Measurements from ENCODE around the gene NUPR1.
"Not testable (repeated sequence)": the region's sequence is repeated elsewhere in the genome, so short reads cannot be mapped to it uniquely, and the experiment has no call there.

Gene NUPR1

GRCh38 chr16:28545964-28546363 lies 7.2 kb upstream of the NUPR1 start:
- H2BK15ac ChIP-seq (ENCODE audit: low read length); H3K4me2 ChIP-seq (ENCODE audit: insufficient read depth, low read length, poor library complexity, severe bottlenecking): not testable (repeated sequence)

GRCh38 chr16:28544998-28545397 lies 6.2 kb upstream of the NUPR1 start:
- Histone ChIP-seq H3K36me3 (replicated peaks in 1 of 2; ENCODE audit: control insufficient read depth in 2 of 2, insufficient read depth in 2 of 2, low read length in 2 of 2) (no peaks in the 10 kb centered on the region), H3K4ac (ENCODE audit: low read length) (no peak overlapping the region), H4K8ac (ENCODE audit: low read depth, low read length) (no peak overlapping the region), H2BK5ac (ENCODE audit: low read length) (no peak overlapping the region), H3K4me2 (ENCODE audit: insufficient read depth, low read length, poor library complexity, severe bottlenecking) (no peak overlapping the region), H3K4me3 (ENCODE audit: low read length in 2 of 2) (no peak overlapping the region), H3K4me1 (ENCODE audit: control insufficient read depth in 2 of 2, insufficient read depth in 1 of 2, low read depth in 1 of 2, low read length in 2 of 2) (no peaks in the 10 kb centered on the region), H2BK15ac (ENCODE audit: low read length) (no peak overlapping the region), H2BK12ac (ENCODE audit: low read length) (no peak overlapping the region), H3K9me3 (replicated peaks in 1 of 2; ENCODE audit: control insufficient read depth in 2 of 2, insufficient read depth in 1 of 2, low read depth in 1 of 2, low read length in 2 of 2) (no peaks in the 10 kb centered on the region), H4K91ac (ENCODE audit: low read depth, low read length, poor library complexity) (no peak overlapping the region), H3K9ac (ENCODE audit: low read depth, low read length, poor library complexity) (no peak overlapping the region), H3K79me1 (ENCODE audit: low read depth, low read length) (peaks cover 1% of the 10 kb centered on the region), H3K23ac (ENCODE audit: low read depth, low read length, poor library complexity) (no peak overlapping the region), H3K27ac (replicated peaks; ENCODE audit: low read length) (no peak overlapping the region), H3K14ac (ENCODE audit: low read length) (no peak overlapping the region), H3K27me3 (ENCODE audit: control insufficient read depth in 3 of 3, insufficient read depth in 3 of 3, low read depth in 1 of 3, low read length in 3 of 3) (no peaks in the 10 kb centered on the region), H3K18ac (ENCODE audit: low read length) (no peak overlapping the region), H2AK5ac (ENCODE audit: low read depth, low read length) (no peak overlapping the region), H2BK120ac (ENCODE audit: low read depth, low read length) (no peak overlapping the region), H2AFZ (ENCODE audit: low read length) (no peak overlapping the region)
- whole genome bisulfite sequencing, 2 donors (ENCODE audit: extremely low coverage in 2 of 2, insufficient read length in 2 of 2, insufficient replicate concordance in 1 of 2), result no CpG with 5 or more reads among the region's 3 CpGs
- DNase-seq (ENCODE audit: low spot score), result no peak

More at GRCh38 chr16:28545964-28546363, 7.2 kb upstream of the NUPR1 start:
- H3K14ac ChIP-seq (ENCODE audit: low read length); H3K4ac ChIP-seq (ENCODE audit: low read length); H2AFZ ChIP-seq (ENCODE audit: low read length); H3K27me3 ChIP-seq (ENCODE audit: control insufficient read depth in 3 of 3, insufficient read depth in 3 of 3, low read depth in 1 of 3, low read length in 3 of 3); H3K4me1 ChIP-seq (ENCODE audit: control insufficient read depth in 2 of 2, insufficient read depth in 1 of 2, low read depth in 1 of 2, low read length in 2 of 2); H2BK120ac ChIP-seq (ENCODE audit: low read depth, low read length); H3K4me3 ChIP-seq (ENCODE audit: low read length in 2 of 2); H3K9ac ChIP-seq (ENCODE audit: low read depth, low read length, poor library complexity); H3K23ac ChIP-seq (ENCODE audit: low read depth, low read length, poor library complexity); H3K18ac ChIP-seq (ENCODE audit: low read length); DNase-seq (ENCODE audit: low spot score); H3K79me1 ChIP-seq (ENCODE audit: low read depth, low read length); H2AK5ac ChIP-seq (ENCODE audit: low read depth, low read length); H2BK5ac ChIP-seq (ENCODE audit: low read length); H2BK12ac ChIP-seq (ENCODE audit: low read length); H3K9me3 ChIP-seq (replicated peaks in 1 of 2; ENCODE audit: control insufficient read depth in 2 of 2, insufficient read depth in 1 of 2, low read depth in 1 of 2, low read length in 2 of 2); H3K36me3 ChIP-seq (replicated peaks in 1 of 2; ENCODE audit: control insufficient read depth in 2 of 2, insufficient read depth in 2 of 2, low read length in 2 of 2); H4K91ac ChIP-seq (ENCODE audit: low read depth, low read length, poor library complexity); H4K8ac ChIP-seq (ENCODE audit: low read depth, low read length); H3K27ac ChIP-seq (replicated peaks; ENCODE audit: low read length): not testable (repeated sequence)
- no CpG with 5 or more reads among the region's 7 CpGs for WGBS, 2 donors (ENCODE audit: extremely low coverage in 2 of 2, insufficient read length in 2 of 2, insufficient replicate concordance in 1 of 2)

GRCh38 chr16:28543072-28543471 lies 4.3 kb upstream of the NUPR1 start:
- Histone ChIP-seq H2BK12ac (ENCODE audit: low read length) (no peak overlapping the region), H2BK120ac (ENCODE audit: low read depth, low read length) (no peak overlapping the region), H2BK15ac (ENCODE audit: low read length) (no peak overlapping the region), H2AK5ac (ENCODE audit: low read depth, low read length) (no peak overlapping the region), H2BK5ac (ENCODE audit: low read length) (no peak overlapping the region), H3K4me1 (ENCODE audit: control insufficient read depth in 2 of 2, insufficient read depth in 1 of 2, low read depth in 1 of 2, low read length in 2 of 2) (no peaks in the 10 kb centered on the region), H3K36me3 (replicated peaks in 1 of 2; ENCODE audit: control insufficient read depth in 2 of 2, insufficient read depth in 2 of 2, low read length in 2 of 2) (no peaks in the 10 kb centered on the region), H3K14ac (ENCODE audit: low read length) (no peak overlapping the region), H3K18ac (ENCODE audit: low read length) (no peak overlapping the region), H3K4ac (ENCODE audit: low read length) (no peak overlapping the region), H3K4me2 (ENCODE audit: insufficient read depth, low read length, poor library complexity, severe bottlenecking) (no peak overlapping the region), H3K27ac (replicated peaks; ENCODE audit: low read length) (no peak overlapping the region), H3K4me3 (ENCODE audit: low read length in 2 of 2) (no peak overlapping the region), H4K91ac (ENCODE audit: low read depth, low read length, poor library complexity) (no peak overlapping the region), H3K9me3 (replicated peaks in 1 of 2; ENCODE audit: control insufficient read depth in 2 of 2, insufficient read depth in 1 of 2, low read depth in 1 of 2, low read length in 2 of 2) (no peaks in the 10 kb centered on the region), H3K9ac (ENCODE audit: low read depth, low read length, poor library complexity) (no peak overlapping the region), H3K79me1 (ENCODE audit: low read depth, low read length) (peaks cover 1% of the 10 kb centered on the region), H3K23ac (ENCODE audit: low read depth, low read length, poor library complexity) (no peak overlapping the region), H2AFZ (ENCODE audit: low read length) (peak overlapping the region; percentile 22), H3K27me3 (ENCODE audit: control insufficient read depth in 3 of 3, insufficient read depth in 3 of 3, low read depth in 1 of 3, low read length in 3 of 3) (no peaks in the 10 kb centered on the region), H4K8ac (ENCODE audit: low read depth, low read length) (no peak overlapping the region)
- DNase-seq (ENCODE audit: low spot score), result no peak
- WGBS, 2 donors (ENCODE audit: extremely low coverage in 2 of 2, insufficient read length in 2 of 2, insufficient replicate concordance in 1 of 2), result no CpG with 5 or more reads among the region's 7 CpGs

- no peaks in the 10 kb centered on the region for H3K36me3 ChIP-seq (replicated peaks in 1 of 2; ENCODE audit: control insufficient read depth in 2 of 2, insufficient read depth in 2 of 2, low read length in 2 of 2)
- no peak overlapping the region for H3K18ac ChIP-seq (ENCODE audit: low read length)
- no peaks in the 10 kb centered on the region for H3K27me3 ChIP-seq (ENCODE audit: control insufficient read depth in 3 of 3, insufficient read depth in 3 of 3, low read depth in 1 of 3, low read length in 3 of 3)
- H3K9me3 ChIP-seq (replicated peaks in 1 of 2; ENCODE audit: control insufficient read depth in 2 of 2, insufficient read depth in 1 of 2, low read depth in 1 of 2, low read length in 2 of 2), result no peaks in the 10 kb centered on the region
- H3K23ac ChIP-seq (ENCODE audit: low read depth, low read length, poor library complexity), result no peak overlapping the region
- H2BK12ac ChIP-seq (ENCODE audit: low read length), result no peak overlapping the region
- no peak overlapping the region for H2AK5ac ChIP-seq (ENCODE audit: low read depth, low read length)
- no peak overlapping the region for H4K91ac ChIP-seq (ENCODE audit: low read depth, low read length, poor library complexity)
- H3K4ac ChIP-seq (ENCODE audit: low read length), result no peak overlapping the region
- no peak overlapping the region for H3K27ac ChIP-seq (replicated peaks; ENCODE audit: low read length)
- no peak overlapping the region for H2BK120ac ChIP-seq (ENCODE audit: low read depth, low read length)
- H4K8ac ChIP-seq (ENCODE audit: low read depth, low read length), result no peak overlapping the region
- no peak overlapping the region for H2BK5ac ChIP-seq (ENCODE audit: low read length)
- no peak overlapping the region for H3K4me3 ChIP-seq (ENCODE audit: low read length in 2 of 2)
- H2BK15ac ChIP-seq (ENCODE audit: low read length), result no peak overlapping the region
- WGBS, 2 donors (ENCODE audit: extremely low coverage in 2 of 2, insufficient read length in 2 of 2, insufficient replicate concordance in 1 of 2), result no CpG with 5 or more reads among the region's 7 CpGs
- H3K9ac ChIP-seq (ENCODE audit: low read depth, low read length, poor library complexity), result peak overlapping the region; percentile 50
- no peak overlapping the region for H3K14ac ChIP-seq (ENCODE audit: low read length)
- H3K79me1 ChIP-seq (ENCODE audit: low read depth, low read length), result peaks cover 1% of the 10 kb centered on the region
- no peak overlapping the region for H3K4me2 ChIP-seq (ENCODE audit: insufficient read depth, low read length, poor library complexity, severe bottlenecking)
- peak overlapping the region; percentile 22 for H2AFZ ChIP-seq (ENCODE audit: low read length)
- H3K4me1 ChIP-seq (ENCODE audit: control insufficient read depth in 2 of 2, insufficient read depth in 1 of 2, low read depth in 1 of 2, low read length in 2 of 2), result no peaks in the 10 kb centered on the region
- no peak for DNase-seq (ENCODE audit: low spot score)
These were observed 3.9 kb upstream of the NUPR1 start for GRCh38 chr16:28542646-28543045.

Measured in neuronal stem cell (in vitro differentiated cells).